Panc1 (cell line): ENCODE results near the gene ARID4B.

Experiments used
- POLR2AphosphoS5 ChIP-seq: IDR thresholded peaks from 2 replicates; pipeline ENCODE4 v1.6.1; 2012; ENCODE audit warnings: mild to moderate bottlenecking, low read depth, low read length, moderate library complexity
- TF ChIP-seq, protein P1 (sequence below): fragments of 450-650 bp; IDR thresholded peaks from 2 replicates; pipeline ENCODE4 v1.5.1; 2017; ENCODE audit warnings: mild to moderate bottlenecking

DNA sequence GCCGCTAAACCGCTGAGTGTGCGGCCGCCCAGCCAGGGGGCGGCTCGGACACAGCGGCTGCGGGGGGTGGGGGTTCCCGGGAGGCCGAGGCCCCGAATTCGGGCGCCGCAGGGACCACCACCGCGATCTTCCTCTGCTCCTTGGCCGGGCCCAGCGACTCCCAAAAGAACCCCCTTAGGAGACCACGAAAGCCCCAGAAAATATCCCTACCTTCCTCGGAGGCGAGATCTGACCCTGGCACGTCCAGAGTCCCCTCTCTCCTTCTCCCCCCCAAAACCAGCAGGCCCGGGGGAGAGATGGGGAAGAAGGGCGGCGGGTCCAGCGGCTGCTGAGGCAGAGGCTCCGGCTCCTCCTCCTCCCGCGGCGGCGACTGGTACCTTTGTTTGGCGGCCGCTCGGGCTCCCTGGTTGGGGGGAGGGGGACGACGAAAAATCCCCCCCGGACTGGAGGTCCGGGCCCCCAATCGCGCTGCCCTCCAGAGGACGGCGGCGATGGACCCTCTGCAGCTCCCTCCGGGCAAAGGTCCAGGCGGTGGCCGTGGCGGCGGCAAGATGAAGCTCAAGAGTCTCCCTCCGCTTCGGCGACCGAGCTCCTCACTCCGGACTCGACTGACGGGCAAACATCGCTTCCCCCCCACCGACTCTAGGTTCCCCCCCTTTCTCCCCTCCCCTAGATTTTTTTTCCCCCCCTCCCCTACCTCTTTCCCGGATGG is at the start of gene ARID4B:
- TF ChIP-seq, protein P1, sequence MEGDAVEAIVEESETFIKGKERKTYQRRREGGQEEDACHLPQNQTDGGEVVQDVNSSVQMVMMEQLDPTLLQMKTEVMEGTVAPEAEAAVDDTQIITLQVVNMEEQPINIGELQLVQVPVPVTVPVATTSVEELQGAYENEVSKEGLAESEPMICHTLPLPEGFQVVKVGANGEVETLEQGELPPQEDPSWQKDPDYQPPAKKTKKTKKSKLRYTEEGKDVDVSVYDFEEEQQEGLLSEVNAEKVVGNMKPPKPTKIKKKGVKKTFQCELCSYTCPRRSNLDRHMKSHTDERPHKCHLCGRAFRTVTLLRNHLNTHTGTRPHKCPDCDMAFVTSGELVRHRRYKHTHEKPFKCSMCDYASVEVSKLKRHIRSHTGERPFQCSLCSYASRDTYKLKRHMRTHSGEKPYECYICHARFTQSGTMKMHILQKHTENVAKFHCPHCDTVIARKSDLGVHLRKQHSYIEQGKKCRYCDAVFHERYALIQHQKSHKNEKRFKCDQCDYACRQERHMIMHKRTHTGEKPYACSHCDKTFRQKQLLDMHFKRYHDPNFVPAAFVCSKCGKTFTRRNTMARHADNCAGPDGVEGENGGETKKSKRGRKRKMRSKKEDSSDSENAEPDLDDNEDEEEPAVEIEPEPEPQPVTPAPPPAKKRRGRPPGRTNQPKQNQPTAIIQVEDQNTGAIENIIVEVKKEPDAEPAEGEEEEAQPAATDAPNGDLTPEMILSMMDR: no peak
- no peak; the same call in 1 of the 2 replicates for TF ChIP-seq POLR2AphosphoS5
